Hippocampal formation (tissue), 2 donors: ENCODE results near the gene SCAMP1.

Experiments
- DNase-seq, 2 donors: peaks; one replicate each; lab custom pipeline; 2025; lab: John Stamatoyannopoulos, UW

The SCAMP1 gene

DNA sequence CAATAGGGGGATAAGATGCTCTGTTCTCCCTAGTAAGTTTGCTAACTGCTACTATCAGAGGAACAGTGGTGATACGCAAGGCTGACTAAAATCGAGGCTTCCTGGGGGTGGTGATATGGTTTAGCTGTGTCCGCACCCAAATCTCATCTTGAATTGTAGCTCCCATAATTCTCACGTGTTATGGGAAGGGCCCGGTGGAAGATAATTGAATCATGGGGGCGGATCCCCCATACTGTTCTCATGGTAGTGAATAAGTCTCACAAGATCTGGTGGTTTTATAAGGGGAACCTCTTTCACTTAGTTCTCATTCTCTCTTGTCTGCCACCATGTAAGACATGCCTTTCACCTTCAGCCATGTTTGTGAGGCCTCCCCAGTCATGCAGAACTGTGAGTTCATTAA lies 153.0 kb downstream of the SCAMP1 start:
- no peak for DNase-seq

DNA sequence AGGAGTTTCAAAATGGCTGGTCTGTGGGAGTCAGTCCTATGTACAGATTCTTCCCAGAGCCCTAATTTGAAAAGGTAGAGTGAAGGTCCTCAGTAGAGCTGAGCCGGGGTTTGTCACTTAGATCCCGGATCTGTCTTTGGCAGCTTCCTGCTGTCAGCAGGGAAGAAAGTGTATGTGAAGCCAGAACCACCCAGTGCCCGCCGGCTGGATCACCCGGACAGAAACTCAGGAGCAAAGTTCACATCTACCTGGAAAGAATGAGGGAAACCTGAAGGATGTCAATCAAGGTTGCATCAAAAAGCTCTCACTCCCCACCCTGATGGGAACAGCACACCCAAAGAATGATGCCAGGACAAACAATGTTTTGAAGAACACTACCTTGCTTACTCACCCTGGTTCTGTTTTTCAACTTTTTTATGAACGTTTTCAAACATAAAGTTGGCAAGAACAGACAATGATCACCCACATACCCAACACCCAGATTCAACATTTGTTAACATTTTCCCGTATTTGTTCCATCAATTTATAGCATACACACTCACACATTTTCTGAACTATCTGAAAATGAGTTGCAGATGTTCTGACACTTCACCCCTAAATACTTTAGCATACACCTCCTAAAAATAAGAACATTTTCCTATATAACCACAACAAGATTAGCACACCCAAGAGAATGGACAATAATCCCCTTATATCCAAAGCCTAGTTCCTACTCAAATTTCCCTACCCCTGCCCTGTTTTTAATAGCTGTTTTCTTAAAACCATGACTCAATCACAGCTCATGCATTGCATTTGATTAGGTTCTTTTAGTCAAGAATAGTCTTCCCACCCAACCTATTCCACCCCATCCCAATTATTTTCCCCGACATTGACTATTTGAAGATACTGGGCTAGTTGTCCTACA lies 154.3 kb downstream of the SCAMP1 start:
- DNase-seq: no peak

DNA sequence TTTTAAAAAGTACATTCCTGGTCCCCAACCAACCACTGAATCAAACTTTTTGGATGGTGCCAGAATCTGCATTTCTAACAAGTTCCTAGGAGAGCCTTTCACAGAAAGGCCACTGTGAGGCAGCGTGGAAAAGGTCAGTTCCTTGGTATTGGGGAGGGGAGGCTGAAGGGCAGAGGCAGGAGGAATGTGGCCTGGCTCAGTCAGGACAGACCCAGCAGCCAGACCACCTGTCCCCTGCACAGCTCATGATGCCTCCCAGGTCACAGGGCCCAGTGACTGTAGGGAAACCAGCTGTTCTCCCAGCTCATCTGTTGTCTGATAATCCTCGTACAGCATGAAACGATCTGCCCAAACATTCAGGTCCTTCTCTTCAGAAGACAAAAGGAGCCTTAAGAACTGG lies 155.3 kb downstream of the SCAMP1 start:
- DNase-seq: no peak

DNA sequence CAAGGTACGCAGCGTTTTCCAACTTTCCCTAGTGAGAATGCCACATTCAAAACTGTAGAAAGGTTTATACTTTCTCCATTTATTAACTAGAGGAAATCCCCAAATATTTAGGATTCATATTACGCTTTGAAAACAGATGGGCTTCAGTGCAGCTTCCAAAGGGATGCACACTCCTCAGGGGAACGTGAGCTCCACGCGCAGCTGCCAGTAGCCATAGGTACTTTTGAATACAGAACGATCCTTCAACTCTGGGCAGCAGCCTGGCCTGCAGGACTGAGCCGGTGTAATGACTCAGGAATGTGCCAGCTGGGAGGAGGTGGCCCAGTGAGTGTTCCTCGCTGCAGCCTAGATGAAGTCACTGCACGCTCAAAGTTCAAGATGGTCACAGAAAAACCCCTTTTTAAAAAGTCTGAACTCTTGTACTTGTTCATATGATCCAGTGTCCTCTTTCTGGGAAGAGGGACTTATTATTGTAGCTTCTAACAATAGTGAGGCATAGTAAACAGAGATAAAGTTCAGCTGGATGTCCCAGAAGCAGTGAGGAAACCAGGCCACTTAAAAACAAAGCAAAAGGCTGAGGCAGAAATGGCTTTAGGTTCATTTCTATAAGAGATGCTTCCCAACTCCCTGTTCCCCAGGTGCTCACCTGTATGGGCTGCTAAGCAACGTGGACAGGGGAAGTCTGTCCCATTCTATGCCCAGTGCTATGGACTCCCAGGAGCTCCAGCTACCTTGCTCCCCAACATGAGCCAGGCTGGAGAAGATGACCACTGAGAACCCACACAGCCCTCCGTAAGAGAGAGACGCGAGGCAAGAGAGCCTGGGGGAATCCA lies 158.2 kb downstream of the SCAMP1 start:
- no peak for DNase-seq

DNA sequence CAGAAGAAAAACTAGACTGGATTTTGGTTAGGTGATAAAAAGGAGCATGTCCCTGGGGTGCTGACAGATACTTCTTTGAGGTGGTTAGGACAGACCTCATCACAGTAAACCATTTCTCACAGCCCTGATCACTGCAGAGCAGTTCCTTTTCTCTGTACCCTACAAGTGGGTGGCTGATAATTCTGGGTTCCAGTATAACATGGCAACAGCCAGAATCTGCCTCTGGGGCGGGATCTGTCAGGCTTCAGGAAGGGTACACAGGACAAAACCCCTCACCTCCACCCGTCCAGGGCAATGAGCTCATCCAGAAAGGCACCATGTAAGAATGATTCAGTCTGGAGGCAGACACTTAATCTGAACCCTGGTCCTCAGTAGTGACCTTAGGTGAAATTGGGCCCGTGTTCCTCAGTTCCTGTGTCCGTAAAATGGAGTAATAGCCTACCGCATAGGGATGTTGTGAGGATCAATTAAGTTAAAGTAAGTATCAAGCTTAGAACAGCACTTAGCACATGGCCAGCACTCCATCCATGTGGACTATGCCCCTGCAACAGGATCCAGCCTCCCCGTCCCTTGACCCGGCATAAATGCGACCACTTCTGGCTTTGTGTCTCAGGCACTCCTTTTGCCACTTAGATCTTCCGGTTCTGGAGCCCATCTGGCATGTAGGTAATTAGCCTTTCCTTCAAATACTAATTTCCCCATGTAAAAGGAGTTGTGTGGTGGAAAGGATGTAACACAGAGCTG lies 159.0 kb downstream of the SCAMP1 start:
- no peak for DNase-seq

DNA sequence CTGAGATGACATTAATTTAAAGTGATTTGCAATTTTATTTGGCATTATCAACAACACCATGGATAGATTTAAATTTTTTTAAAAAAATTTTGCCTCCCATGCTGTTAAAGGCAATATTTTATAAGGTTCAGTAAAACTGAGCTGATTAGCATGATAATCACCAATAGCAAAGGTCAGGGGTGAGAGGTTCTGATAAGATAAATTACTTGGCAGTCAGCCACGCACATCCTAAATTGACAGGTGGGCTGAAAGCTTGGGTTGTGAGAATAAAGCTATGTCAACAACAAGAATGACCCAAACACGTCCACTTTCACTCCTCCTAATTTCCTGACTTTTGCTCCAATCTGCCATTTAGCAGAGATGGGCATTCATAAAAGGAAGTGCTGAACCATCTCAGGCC lies 161.0 kb downstream of the SCAMP1 start:
- DNase-seq: no peak

DNA sequence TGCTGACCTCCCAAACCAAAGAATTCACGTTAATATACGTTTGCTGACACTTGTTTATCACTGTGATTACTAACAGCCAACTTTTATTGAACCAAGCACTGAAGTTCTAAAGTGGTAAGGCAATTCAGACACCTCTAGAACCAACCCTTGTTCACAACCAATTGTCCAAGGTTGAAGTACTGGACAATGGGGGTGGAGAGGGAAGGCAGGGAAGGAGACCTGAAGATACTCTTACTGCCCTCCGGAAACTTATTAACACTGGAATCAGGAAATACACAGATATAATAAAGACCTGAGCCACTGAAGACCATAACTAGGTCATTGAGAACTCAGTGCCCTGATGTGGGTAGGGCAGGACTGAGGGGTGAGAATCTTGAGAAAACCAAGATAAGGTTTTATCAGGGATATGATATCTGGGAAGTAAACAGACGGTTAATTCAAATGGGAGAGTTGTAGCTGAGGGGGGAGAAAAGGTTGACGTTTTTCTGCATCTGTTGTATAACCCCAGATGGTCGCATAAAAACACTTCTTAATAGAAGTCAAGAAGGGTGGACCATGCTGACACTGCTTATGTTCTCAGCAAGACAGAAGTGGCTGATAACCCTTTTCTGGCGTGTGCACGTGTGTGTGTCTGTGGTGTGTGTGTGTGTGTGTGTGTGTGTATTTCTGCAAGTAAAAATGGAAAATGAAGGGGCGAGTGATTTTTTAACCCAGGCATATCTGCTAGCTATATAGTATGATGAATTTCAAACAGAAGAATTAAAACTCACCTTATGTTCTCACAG lies 162.3 kb downstream of the SCAMP1 start:
- DNase-seq: no peak

DNA sequence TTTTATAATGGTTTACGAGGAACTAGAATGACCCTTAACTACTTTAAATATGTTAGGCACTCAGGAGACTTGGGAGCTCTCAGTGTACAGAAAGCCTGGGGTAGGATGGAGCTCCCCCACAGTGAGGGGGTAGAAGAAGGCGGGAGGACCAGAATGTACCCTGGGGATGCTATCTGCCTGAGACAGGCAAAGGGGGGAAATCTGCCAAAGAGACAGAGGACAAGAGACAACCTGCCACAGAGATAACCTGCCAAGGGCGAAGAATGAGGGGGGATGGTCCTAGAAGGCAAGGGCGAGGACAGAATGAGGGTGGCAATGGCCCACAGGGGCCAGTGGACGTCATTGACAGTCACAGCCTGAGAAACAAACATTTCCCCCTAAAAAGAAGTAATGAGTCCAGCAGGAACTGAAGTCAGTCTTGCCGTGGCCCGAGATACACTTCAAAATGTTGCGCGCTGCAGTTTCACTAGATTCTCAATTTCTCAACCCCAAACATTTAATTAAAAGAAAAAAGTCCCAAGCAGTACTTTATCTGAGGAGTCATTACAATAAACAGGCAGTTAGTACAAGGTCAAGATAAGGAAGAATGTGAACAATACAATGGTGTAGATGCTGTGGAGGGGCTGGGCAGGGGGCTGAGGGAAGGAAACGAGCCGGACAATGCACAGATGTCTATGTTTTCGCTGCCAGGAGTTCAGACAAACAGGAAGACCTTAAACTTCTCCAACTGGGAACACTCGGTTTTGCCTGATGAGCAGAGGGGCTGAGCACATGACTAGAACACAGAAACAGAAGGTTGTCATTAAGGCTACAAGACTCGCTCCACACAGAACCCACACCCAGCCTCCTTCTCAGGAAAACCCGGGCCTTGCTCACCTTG lies 163.1 kb downstream of the SCAMP1 start:
- no peak for DNase-seq

DNA sequence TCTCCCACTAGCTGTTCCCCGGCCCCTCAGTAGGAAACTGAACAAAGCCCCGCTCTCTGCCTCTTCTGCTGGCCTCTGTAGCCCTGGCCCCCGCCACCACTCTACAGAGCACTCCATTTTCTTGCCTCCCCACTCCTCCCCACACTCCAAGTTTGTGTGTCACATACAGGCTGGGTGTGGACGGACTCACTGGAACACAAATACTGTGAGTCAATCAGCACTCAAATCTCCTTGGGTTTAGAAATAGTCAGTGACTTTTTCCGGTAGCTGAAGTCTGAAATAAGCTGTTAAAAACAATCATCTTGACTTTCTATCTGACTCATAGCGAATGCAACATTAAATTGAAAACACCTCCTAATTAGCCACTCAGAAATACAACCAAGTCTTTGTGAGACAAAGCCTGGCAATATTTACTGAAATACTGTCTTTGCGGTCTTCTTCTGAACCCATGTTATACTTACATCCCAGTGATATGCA lies 165.7 kb downstream of the SCAMP1 start:
- no peak for DNase-seq

DNA sequence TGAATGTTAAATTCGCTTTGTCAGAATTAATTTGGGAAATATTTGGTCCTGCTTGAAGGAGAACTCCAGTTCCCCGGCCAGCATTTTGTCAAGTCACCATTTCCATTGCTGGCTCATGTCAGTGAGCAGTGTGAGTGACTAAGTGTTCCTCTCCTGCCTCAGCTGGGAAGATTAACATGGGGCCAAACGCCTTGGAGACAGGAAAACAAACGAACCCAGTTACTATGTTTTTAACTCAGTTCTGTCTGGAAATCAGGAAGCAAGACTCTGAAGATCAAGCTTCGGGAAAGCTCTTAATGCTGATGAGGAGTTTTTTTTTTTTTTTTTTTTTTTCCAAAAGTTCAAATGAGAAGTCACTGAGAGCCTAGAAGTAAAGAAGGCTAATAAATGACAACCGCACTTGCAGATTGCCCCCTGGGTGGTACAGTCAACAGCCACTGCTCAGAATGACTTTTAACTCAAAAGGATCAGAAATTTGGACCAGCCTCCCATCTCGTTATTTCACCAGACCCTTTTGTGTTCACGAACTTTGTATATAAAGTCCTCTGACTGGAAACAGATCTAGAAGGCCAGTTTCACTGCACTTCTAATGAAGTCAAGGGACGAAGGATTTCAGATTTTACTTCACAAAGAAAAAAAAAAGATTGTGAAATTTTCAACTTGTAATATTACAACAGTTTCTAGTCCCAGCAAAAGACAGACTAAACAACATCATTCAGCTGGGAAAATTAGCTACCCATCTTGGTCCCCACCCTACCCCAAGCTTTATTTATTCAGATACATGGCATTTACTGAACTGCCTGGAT lies 166.8 kb downstream of the SCAMP1 start:
- no peak for DNase-seq

DNA sequence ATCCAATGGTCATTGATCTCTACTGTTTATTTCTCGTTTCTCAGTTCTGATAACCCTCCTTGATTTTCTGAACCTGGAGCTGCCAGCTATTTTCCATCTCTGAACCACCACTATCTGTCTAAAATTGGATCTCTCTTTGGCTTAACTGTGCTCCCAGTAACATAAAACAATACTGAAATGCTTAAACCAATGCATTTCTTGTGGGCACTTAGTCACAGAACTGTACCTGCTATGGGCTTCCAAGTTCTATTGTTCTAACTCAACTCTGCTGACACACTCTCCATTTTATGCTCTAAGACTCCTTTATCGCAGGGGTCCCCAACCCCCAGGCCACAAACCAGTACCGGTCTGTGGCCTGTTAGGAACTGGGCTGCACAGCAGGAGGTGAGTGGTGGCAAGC lies 167.5 kb downstream of the SCAMP1 start:
- DNase-seq: no peak
